Neutrophil (primary cell): ENCODE results near the gene PTPRD.

Experiments
- H3K27ac ChIP-seq: fragments of 200-600 bp; sonication (generic); 2 replicates; pipeline ENCODE4 v1.5.1; 2016; ENCODE audit warnings: mild to moderate bottlenecking, moderate library complexity
- H3K27me3 ChIP-seq: fragments of 200-600 bp; sonication (generic); 2 replicates; pipeline ENCODE4 v1.6.0; 2016; ENCODE audit warnings: mild to moderate bottlenecking
- H3K36me3 ChIP-seq: fragments of 200-600 bp; sonication (generic); 2 replicates; pipeline ENCODE4 v1.5.1; 2017
- H3K4me1 ChIP-seq, 2 experiments: fragments of 200-600 bp in 1 of 2; sonication (generic) in 1 of 2; 1 replicate in 1 of 2; 2 replicates in 1 of 2; pipeline versions ENCODE4 v1.5.1 to v1.6.1; 2013 to 2016; ENCODE audit warnings: low read depth in 1 of 2, low read length in 1 of 2, mild to moderate bottlenecking in 1 of 2, moderate library complexity in 1 of 2; ENCODE audit not compliant: control insufficient read depth in 1 of 2, insufficient read depth in 1 of 2
- H3K4me3 ChIP-seq, 2 experiments: fragments of 200-600 bp in 1 of 2; sonication (generic) in 1 of 2; 1 replicate in 1 of 2; 2 replicates in 1 of 2; pipeline ENCODE4 v1.5.1; 2013 to 2016; ENCODE audit warnings: low read depth in 1 of 2, low read length in 1 of 2, mild to moderate bottlenecking in 1 of 2, moderate library complexity in 1 of 2
- H3K9me3 ChIP-seq: fragments of 200-600 bp; sonication (generic); 2 replicates; pipeline ENCODE4 v1.5.1; 2016
- TF ChIP-seq, protein P1 (sequence below): fragments of 200-600 bp; sonication (generic); IDR thresholded peaks from 2 replicates; pipeline ENCODE4 v1.5.1; 2016; ENCODE audit warnings: antibody characterized with exemption

Gene PTPRD

DNA sequence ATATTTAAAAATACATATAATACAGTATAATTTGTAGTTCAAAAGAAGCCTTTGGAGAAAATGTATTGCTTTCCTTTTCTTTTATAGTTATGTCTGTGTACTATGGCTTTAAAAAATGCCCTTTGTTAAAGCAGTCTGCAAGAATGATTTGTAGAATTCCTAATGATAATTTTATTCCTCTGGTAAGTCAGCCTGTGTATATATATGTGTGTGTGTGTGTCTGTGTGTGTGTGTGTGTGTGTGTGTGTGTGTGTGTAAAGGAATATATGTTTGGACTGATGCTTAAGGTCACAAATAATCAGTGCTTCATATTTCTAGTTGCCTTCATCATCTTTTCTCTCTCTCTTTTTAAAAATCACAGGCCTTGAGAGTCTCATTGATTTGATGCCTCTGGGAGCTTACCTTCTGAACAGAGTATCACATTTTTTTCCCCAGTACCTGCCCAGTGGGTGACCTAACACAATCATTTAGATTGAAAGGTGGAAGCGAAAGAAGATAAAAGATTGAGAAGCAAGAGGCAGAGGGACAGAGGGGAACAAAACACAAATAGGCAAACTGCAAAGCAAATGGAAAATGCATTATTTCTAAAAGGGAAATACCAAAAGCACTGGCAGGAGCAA, 2104.0 kb downstream of the PTPRD start:
- TF ChIP-seq, protein P1, sequence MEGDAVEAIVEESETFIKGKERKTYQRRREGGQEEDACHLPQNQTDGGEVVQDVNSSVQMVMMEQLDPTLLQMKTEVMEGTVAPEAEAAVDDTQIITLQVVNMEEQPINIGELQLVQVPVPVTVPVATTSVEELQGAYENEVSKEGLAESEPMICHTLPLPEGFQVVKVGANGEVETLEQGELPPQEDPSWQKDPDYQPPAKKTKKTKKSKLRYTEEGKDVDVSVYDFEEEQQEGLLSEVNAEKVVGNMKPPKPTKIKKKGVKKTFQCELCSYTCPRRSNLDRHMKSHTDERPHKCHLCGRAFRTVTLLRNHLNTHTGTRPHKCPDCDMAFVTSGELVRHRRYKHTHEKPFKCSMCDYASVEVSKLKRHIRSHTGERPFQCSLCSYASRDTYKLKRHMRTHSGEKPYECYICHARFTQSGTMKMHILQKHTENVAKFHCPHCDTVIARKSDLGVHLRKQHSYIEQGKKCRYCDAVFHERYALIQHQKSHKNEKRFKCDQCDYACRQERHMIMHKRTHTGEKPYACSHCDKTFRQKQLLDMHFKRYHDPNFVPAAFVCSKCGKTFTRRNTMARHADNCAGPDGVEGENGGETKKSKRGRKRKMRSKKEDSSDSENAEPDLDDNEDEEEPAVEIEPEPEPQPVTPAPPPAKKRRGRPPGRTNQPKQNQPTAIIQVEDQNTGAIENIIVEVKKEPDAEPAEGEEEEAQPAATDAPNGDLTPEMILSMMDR, result no peak
- Histone ChIP-seq H3K36me3 (no peaks in the 10 kb centered on the region), H3K4me3 (no peak overlapping the region), H3K4me1 (no peaks in the 10 kb centered on the region), H3K27me3 (no peaks in the 10 kb centered on the region), H3K9me3 (no peaks in the 10 kb centered on the region), H3K27ac (no peak overlapping the region)

DNA sequence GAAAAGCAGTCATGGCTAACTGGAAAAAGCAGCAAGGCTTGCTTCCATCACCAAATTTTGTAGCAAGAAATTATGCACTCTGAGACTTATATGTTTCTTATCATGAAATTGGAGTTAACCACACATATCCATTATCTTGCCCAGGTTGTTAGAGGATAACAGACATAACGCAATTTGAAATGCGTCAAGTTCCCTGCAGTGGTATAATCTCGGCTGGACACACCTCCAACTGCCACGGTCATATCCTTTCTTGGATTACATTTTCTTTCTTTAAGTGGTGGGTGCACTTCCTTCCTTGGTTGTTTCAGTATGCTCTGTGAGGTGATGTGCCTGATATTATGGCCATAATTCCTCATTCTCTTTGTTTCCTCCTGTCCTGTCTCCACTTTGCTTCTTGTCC, 2118.2 kb downstream of the PTPRD start:
- Histone ChIP-seq H3K9me3 (no peaks in the 10 kb centered on the region), H3K4me1 (no peaks in the 10 kb centered on the region), H3K27ac (no peak overlapping the region), H3K36me3 (no peaks in the 10 kb centered on the region), H3K4me3 (no peak overlapping the region), H3K27me3 (no peaks in the 10 kb centered on the region)
- TF ChIP-seq, protein P1, result no peak

DNA sequence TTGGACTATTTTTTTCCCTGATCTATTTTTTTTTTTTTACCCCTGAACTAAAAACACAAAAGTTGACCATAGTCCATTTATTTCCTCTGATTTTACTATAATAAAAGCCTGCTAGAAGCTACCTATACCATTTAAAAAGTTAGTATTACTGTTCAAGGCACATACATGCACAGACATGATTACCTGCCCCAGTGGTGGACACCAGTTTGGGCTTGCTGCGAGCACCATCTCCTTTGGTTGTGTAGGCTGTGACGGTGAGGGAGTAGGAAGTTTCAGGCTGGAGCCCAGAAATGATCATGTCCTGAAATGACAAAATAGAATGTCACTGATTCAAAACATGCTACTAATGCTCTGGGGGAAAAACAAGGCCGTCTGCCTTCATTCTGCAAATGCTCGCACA, 2120.1 kb downstream of the PTPRD start:
- TF ChIP-seq, protein P1, result no peak
- Histone ChIP-seq H3K9me3 (no peaks in the 10 kb centered on the region), H3K4me1 (no peaks in the 10 kb centered on the region), H3K36me3 (no peaks in the 10 kb centered on the region), H3K27me3 (no peaks in the 10 kb centered on the region), H3K27ac (no peak overlapping the region), H3K4me3 (no peak overlapping the region)

DNA sequence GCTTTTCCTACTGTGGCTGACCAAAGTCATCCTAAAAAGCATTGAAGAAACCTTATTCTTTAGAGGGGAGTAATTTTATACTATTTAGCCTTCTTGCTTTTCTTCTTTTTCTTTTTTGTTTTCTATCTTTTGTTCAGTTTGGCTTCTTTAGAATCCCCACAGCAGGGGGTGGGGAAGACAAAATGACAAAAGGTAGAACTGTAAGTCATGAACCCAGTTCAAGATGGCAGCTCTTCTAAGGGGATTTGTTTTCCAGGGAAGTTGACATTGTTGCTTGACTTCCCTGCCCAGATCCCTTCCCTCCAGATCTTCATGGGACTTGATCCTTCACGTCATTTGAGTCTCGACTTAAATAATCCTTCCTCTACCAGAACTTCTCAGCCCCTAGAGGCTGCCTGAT, 2120.8 kb downstream of the PTPRD start:
- no peaks in the 10 kb centered on the region for H3K27me3 ChIP-seq
- no peaks in the 10 kb centered on the region for H3K4me1 ChIP-seq
- TF ChIP-seq, protein P1, result no peak
- no peak overlapping the region for H3K27ac ChIP-seq
- H3K9me3 ChIP-seq, result no peaks in the 10 kb centered on the region
- H3K36me3 ChIP-seq, result no peaks in the 10 kb centered on the region
- no peak overlapping the region for H3K4me3 ChIP-seq

DNA sequence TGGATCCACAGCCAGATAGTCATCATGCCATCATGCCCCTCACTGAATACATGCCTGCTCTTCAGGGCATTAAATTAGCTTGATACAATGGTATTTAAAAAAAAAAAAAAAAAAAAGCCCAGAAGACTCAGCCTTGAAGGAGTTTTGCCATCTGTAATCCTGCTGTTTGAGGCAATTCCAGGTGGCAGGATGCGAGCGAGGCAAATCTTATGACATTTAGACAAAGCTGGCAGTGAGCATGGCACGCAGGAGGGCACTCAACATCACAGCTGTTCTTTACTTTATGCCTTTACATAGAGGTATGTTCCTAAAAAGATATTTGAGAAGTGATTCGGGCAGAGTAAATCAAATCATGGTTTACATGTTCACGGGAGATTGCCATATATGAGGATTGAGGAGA, 2121.2 kb downstream of the PTPRD start:
- no peaks in the 10 kb centered on the region for H3K4me1 ChIP-seq
- H3K36me3 ChIP-seq, result no peaks in the 10 kb centered on the region
- H3K4me3 ChIP-seq, result no peak overlapping the region
- TF ChIP-seq, protein P1, result no peak
- H3K27ac ChIP-seq, result no peak overlapping the region
- no peaks in the 10 kb centered on the region for H3K9me3 ChIP-seq
- H3K27me3 ChIP-seq, result no peaks in the 10 kb centered on the region

DNA sequence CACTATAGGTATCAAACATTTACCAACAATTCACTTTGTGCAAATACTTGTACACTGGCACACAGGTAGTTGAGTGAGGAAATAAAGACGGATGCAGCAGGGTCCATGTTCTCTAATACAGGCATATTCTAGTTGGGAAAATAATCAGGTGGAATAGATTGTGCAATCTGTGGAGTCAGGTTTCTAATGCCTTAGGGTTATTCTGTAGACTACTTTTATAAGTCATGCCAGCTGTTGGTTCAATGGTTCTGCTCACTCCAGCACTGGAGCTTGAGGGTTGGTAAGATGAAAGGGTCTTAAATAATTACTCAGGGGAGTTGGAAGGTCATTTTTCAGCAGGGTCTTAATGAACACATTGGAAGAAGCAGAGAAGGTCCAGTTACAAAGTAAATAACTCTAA, 2123.0 kb downstream of the PTPRD start:
- Histone ChIP-seq H3K4me1 (no peaks in the 10 kb centered on the region), H3K27me3 (no peaks in the 10 kb centered on the region), H3K27ac (no peak overlapping the region), H3K4me3 (no peak overlapping the region), H3K9me3 (no peaks in the 10 kb centered on the region), H3K36me3 (no peaks in the 10 kb centered on the region)
- TF ChIP-seq, protein P1, result no peak
